Stimulated activated effector memory CD8-positive, alpha-beta T cell treated with anti-CD3 and anti-CD28 coated beads, Interleukin-12 subunit alpha, Interleukin-12 subunit beta, amount 100 ng/mL, for 72 hours (primary cell): ENCODE data around the gene SDK2.
"Not testable (repeated sequence)": the region's sequence is repeated elsewhere in the genome, so short reads cannot be mapped to it uniquely, and the experiment has no call there.

ENCODE experiments used
- ATAC-seq: fragments of 150-1000 bp; cut with Tn5 transposase; 2 replicates; pipeline ENCODE4 v1.10.0; 2021
- DNase-seq, 2 donors: peaks; one replicate each; pipeline ENCODE4 v3.0.0; 2021 to 2022; ENCODE audit warnings: low spot score in 2 of 2
- H3K27ac Mint-ChIP-seq: one replicate; pipeline ENCODE4 v1.8.0; 2022; ENCODE audit warnings: mild to moderate bottlenecking, mixed read lengths
- H3K36me3 Mint-ChIP-seq: one replicate; pipeline ENCODE4 v1.8.0; 2022; ENCODE audit warnings: mild to moderate bottlenecking, mixed read lengths
- H3K4me1 Mint-ChIP-seq: one replicate; pipeline ENCODE4 v1.8.0; 2022; ENCODE audit warnings: mixed read lengths
- H3K4me3 Mint-ChIP-seq: one replicate; pipeline ENCODE4 v1.8.0; 2022; ENCODE audit warnings: mild to moderate bottlenecking, mixed read lengths
- H3K9me3 Mint-ChIP-seq: one replicate; pipeline ENCODE4 v1.8.0; 2022; ENCODE audit warnings: mixed read lengths

SDK2 gene

GRCh38 chr17:73378974-73379470 lies 265.2 kb downstream of the SDK2 start:
- DNase-seq: no peak
- no peak for ATAC-seq
- H3K9me3 Mint-ChIP-seq: no peaks in the 10 kb centered on the region
- no peak overlapping the region for H3K27ac Mint-ChIP-seq
- H3K4me3 Mint-ChIP-seq: no peak overlapping the region
- H3K4me1 Mint-ChIP-seq: no peaks in the 10 kb centered on the region
- H3K36me3 Mint-ChIP-seq: no peaks in the 10 kb centered on the region

DNA sequence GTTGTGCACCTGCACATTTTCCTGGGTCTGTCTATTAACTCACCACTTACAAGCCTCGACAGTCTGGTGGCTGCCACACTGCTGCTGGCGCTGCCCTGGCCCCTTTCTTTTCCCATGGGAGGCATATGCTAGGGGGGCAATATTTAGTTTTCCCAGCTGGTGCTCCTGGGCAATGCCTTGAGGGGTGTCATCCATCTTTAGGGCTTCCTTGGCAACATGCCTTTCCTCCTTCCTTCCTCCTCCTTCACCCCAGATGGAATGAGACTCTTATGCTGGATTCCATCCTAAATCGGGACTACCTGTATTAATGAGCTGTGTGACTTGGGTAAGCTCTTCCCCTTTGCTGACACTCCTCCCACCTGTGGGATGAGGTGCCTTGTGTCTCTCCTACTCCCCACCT lies 267.6 kb downstream of the SDK2 start:
- H3K4me3 Mint-ChIP-seq: no peak overlapping the region
- H3K36me3 Mint-ChIP-seq: no peaks in the 10 kb centered on the region
- H3K27ac Mint-ChIP-seq: peak overlapping the region; percentile 38
- DNase-seq (no peak), ATAC-seq (no peak)
- no peaks in the 10 kb centered on the region for H3K4me1 Mint-ChIP-seq
- H3K9me3 Mint-ChIP-seq: no peaks in the 10 kb centered on the region

GRCh38 chr17:73376152-73376551 lies 268.1 kb downstream of the SDK2 start:
- ATAC-seq: no peak
- Mint-ChIP-seq H3K27ac (no peak overlapping the region), H3K9me3 (no peaks in the 10 kb centered on the region), H3K4me1 (no peaks in the 10 kb centered on the region), H3K4me3 (no peak overlapping the region), H3K36me3 (no peaks in the 10 kb centered on the region)
- DNase-seq: no peak

GRCh38 chr17:73371836-73372235 lies 272.4 kb downstream of the SDK2 start:
- Mint-ChIP-seq H3K9me3 (no peaks in the 10 kb centered on the region), H3K36me3 (no peaks in the 10 kb centered on the region), H3K4me3 (no peak overlapping the region), H3K4me1 (no peaks in the 10 kb centered on the region), H3K27ac (peak overlapping the region; percentile 41)
- DNase-seq (no peak), ATAC-seq (no peak)

GRCh38 chr17:73371285-73371684 lies 273.0 kb downstream of the SDK2 start:
- Mint-ChIP-seq H3K27ac (peak overlapping the region; percentile 48), H3K4me1 (no peaks in the 10 kb centered on the region), H3K36me3 (no peaks in the 10 kb centered on the region), H3K4me3 (no peak overlapping the region), H3K9me3 (no peaks in the 10 kb centered on the region)
- DNase-seq: no peak
- no peak for ATAC-seq

DNA sequence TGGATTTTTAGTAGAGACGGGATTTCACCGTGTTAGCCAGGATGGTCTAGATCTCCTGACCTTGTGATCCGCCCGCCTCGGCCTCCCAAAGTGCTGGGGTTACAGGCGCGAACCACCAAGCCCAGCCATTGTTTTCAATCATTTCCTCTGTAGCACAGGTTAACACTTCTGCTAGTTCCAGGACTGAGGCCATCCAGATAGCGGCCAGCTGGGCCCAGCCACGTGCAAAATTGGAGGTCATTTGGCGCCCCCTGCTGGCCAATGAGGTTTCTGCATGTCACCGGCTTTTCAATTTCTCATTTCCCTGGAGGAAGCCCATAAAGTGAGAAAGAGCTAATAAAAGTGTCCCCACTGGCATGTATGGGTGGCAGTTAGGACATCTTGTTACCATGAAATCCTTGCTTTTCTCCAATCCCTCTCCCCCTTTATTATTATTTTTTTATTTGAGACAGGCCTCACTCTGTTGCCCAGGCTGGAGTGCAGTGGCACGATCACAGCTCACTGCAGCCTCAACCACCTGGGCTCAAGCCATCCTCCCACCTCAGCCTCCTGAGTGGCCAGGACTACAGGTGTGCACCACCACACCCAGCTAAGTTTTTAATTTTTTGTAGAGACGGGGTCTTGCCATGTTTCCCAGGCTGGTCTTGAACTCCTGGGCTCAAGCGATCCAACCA lies 274.3 kb downstream of the SDK2 start:
- not testable (repeated sequence) for H3K4me3 Mint-ChIP-seq, H3K36me3 Mint-ChIP-seq, H3K27ac Mint-ChIP-seq

DNA sequence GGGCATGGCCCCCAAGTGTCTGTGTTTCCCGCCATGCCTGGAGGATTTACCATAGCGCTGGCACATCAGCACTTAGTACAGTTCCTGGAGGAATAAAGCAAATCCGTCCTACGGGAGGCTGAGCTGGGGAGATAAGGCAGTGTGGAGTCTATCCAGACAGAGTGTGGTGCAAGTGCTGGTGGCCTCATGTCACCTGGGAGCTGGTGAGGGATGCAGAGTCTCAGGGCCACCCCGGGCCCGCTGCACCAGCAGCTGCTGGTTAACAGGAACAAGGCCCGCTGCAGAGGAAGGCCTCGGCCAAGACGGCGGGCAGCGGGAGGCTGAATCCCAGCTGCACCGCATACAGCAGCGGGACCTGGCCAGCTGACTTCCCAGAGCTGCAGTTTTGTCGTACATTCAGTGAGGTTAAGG lies 275.1 kb downstream of the SDK2 start:
- H3K4me1 Mint-ChIP-seq: no peaks in the 10 kb centered on the region
- H3K4me3 Mint-ChIP-seq: no peak overlapping the region
- no peak overlapping the region for H3K27ac Mint-ChIP-seq
- H3K36me3 Mint-ChIP-seq: no peaks in the 10 kb centered on the region
- ATAC-seq: no peak
- H3K9me3 Mint-ChIP-seq: no peaks in the 10 kb centered on the region
- no peak for DNase-seq

More for the DNA sequence above, 274.3 kb downstream of the SDK2 start:
- DNase-seq: peak; percentile 80 to 90
- ATAC-seq: peak; percentile 71
- H3K4me1 Mint-ChIP-seq, H3K9me3 Mint-ChIP-seq: not testable (repeated sequence)

DNA sequence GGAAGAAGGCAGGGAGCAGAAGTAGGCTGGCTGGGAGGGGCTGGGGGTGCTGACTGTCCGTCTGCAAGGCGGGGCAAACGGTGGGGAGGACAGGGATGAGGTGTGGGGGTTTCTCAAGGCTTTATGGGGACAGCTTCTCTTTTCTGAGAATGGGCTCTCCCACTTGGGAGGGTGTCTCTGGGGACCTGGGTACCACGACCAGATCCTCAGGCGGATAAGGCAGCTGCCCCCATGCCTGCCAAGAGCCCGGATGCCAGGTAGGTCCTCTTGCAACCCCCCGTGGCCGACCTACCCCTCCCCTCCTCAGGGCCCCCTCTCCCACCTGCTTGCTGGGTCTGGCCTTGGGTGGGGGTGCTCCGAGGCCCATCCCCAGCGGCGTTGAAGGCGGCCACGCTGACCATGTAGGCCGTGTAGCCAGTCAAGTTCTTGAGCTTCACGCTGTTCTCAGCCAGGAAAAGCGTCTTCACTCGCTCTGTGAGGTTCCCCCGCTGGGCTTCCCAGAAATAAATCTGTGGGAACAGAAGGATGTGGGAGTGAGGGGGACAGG lies 276.1 kb downstream of the SDK2 start:
- no peak for ATAC-seq
- H3K4me3 Mint-ChIP-seq: no peak overlapping the region

GRCh38 chr17:73365906-73366623 lies 278.2 kb downstream of the SDK2 start:
- no peaks in the 10 kb centered on the region for H3K9me3 Mint-ChIP-seq
- no peak overlapping the region for H3K27ac Mint-ChIP-seq
- H3K4me1 Mint-ChIP-seq: no peaks in the 10 kb centered on the region
- H3K36me3 Mint-ChIP-seq: no peaks in the 10 kb centered on the region
- no peak for ATAC-seq
- H3K4me3 Mint-ChIP-seq: no peak overlapping the region
- DNase-seq: no peak

More for the DNA sequence above, 276.1 kb downstream of the SDK2 start:
- H3K36me3 Mint-ChIP-seq: no peaks in the 10 kb centered on the region
- H3K4me1 Mint-ChIP-seq: no peaks in the 10 kb centered on the region
- no peak for DNase-seq
- no peak overlapping the region for H3K27ac Mint-ChIP-seq
- H3K9me3 Mint-ChIP-seq: no peaks in the 10 kb centered on the region

DNA sequence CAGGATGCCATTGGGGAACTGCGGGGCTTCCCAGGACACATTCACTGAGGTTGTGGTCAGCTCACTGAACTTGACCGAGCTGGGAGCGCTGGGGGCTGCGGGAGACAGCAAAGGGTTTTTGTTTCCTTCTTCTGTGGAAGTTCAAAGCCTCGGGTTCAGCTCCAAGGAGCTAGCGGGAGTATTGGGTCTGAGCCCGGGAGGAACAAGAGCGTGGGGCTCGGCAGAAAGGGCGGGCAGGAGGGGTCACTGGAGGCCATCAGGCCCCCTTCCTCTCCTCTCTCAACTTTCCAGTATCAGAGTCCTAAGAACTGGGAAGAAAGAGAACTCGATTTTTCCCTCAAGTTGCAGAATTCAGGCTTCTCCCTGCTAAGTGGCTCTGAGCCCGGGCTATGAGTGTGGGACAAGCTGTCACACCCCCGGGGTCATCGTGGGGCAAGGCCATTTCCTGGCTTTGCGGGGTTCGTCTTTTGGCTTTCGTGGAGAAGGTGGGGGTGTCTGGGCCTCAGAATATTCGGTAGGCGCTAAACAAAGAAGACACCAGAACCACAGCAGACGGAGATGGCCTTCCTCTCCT lies 278.9 kb downstream of the SDK2 start:
- H3K36me3 Mint-ChIP-seq: no peaks in the 10 kb centered on the region
- no peak for DNase-seq
- H3K4me1 Mint-ChIP-seq: no peaks in the 10 kb centered on the region
- H3K9me3 Mint-ChIP-seq: no peaks in the 10 kb centered on the region
- ATAC-seq: no peak
- no peak overlapping the region for H3K4me3 Mint-ChIP-seq
- H3K27ac Mint-ChIP-seq: no peak overlapping the region

DNA sequence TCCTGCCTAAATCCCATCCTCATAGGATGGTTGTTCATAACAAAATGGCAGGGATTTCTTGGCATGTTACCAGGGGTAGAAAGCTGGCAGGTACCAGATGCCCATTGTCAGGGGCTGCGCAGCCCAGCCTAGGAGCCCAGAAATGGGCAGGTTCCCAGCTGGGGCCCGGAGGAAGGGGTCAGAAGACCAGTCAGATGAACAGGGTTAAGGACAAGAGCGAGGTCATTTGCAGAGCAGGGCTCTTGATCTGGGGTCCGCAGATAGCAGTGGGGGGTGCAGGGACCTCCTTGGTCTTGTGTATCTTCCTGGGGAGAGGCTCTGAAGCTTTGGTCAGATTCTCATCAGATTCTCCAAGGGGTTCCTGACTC lies 280.1 kb downstream of the SDK2 start:
- H3K27ac Mint-ChIP-seq: no peak overlapping the region
- H3K4me3 Mint-ChIP-seq: no peak overlapping the region
- no peaks in the 10 kb centered on the region for H3K9me3 Mint-ChIP-seq
- no peaks in the 10 kb centered on the region for H3K36me3 Mint-ChIP-seq
- DNase-seq: no peak
- no peak for ATAC-seq
- no peaks in the 10 kb centered on the region for H3K4me1 Mint-ChIP-seq

- ATAC-seq: no peak
- no peaks in the 10 kb centered on the region for H3K36me3 Mint-ChIP-seq
- H3K4me3 Mint-ChIP-seq: no peak overlapping the region
- no peaks in the 10 kb centered on the region for H3K9me3 Mint-ChIP-seq
- H3K4me1 Mint-ChIP-seq: no peaks in the 10 kb centered on the region
- DNase-seq: no peak
- no peak overlapping the region for H3K27ac Mint-ChIP-seq
These were observed 280.6 kb downstream of the SDK2 start for GRCh38 chr17:73363442-73364154.

- no peaks in the 10 kb centered on the region for H3K36me3 Mint-ChIP-seq
- no peak overlapping the region for H3K4me3 Mint-ChIP-seq
- no peak overlapping the region for H3K27ac Mint-ChIP-seq
- H3K4me1 Mint-ChIP-seq: no peaks in the 10 kb centered on the region
- DNase-seq (no peak), ATAC-seq (no peak)
- H3K9me3 Mint-ChIP-seq: no peaks in the 10 kb centered on the region
These were observed 281.5 kb downstream of the SDK2 start for GRCh38 chr17:73362697-73363096.

GRCh38 chr17:73360961-73361761 lies 283.1 kb downstream of the SDK2 start:
- no peaks in the 10 kb centered on the region for H3K9me3 Mint-ChIP-seq
- no peaks in the 10 kb centered on the region for H3K36me3 Mint-ChIP-seq
- H3K4me3 Mint-ChIP-seq: no peak overlapping the region
- H3K4me1 Mint-ChIP-seq: no peaks in the 10 kb centered on the region
- DNase-seq (no peak), ATAC-seq (no peak)
- H3K27ac Mint-ChIP-seq: no peak overlapping the region

DNA sequence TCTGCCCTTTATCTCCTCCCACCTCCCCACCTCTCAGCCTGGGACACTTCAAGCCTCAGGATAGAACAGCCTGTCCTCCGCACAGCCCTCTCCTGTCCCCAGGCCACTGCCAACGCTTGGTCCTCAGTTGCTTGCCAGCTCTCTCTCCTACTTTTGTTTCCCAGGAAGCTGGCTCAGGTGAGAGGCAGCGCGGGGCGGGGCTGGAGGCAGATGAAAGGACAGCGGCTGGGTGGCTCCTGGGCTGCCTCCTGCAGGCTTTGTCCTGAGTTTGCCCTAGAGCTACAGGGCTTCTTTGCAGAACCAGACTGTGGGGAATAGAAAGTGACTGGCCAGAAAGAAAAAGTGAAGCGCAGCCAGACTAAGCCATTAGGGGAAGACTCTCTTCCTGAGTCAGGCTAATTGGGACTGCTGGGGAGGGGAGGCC lies 284.2 kb downstream of the SDK2 start:
- Mint-ChIP-seq H3K36me3 (no peaks in the 10 kb centered on the region), H3K27ac (no peak overlapping the region)

More for the DNA sequence above, 284.2 kb downstream of the SDK2 start:
- H3K4me1 Mint-ChIP-seq: no peaks in the 10 kb centered on the region
- ATAC-seq: no peak
- H3K9me3 Mint-ChIP-seq: no peaks in the 10 kb centered on the region
- no peak overlapping the region for H3K4me3 Mint-ChIP-seq
- no peak for DNase-seq
